GM18951 (cell line): ENCODE measurements around the gene GPC1.

Source experiments
- POLR2A ChIP-seq: IDR thresholded peaks from 4 replicates; pipeline ENCODE4 v1.6.1; 2011; ENCODE audit warnings: mild to moderate bottlenecking; ENCODE audit not compliant: insufficient read length, insufficient read depth; ENCODE audit errors: extremely low read depth
- in situ Hi-C: fragments of 300-500 bp; cut with MboI; formaldehyde crosslinking; loops from one replicate; pipeline ENCODE4 v1.12.0; 2022; ENCODE audit warnings: low sequenced_read_pairs, mixed read lengths, inconsistent platforms; ENCODE audit not compliant: unreplicated experiment

Gene GPC1

DNA sequence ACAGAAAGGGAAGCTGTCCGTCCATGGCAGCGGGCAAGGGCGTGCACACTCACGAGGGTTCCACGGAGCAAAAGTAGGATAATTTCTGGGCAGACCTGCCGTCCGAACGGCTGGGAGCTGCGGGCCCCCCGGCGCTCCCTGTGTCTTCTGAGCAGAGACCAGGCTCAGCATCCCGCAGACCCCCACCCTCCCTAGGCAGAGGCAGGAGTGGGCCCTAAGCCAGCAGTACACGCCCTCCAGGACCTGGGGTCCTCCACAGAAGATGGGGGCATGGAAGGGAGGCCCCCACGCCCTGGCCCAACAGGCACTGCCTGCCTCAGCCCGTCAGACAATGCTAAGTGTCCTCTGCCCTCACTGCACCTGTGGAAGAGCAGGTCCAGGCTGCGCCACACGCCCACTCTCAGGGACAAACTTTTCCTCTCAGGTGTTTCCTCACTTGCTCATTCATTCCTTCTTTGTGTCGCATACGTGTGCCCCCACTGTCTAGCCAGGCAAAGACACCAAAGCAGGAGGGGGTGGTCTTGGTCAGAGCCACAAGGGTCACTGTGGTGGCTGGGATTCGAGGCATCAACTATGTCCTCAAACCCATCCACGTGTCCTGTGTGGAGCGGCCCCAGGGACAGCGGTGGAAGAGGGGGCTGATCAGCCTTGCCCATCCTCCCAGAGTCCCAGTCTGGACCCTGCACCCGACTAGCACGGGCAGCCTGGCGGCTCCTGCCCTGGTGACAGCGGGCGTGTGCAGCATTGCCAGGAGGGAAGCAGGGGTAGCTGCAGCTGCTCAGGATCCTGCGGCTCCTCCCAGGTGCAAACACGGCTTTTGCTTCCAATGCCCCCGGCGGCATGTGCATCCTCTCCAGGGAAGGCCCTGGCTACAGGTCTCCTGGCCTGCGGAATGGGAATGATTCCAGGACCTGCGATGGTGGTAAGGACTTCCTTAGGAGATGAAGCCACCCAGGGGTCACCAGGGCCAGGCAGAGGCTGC lies 2.4 kb upstream of the GPC1 start:
- TF ChIP-seq POLR2A = no peak
- in situ Hi-C loops = no loop called here

DNA sequence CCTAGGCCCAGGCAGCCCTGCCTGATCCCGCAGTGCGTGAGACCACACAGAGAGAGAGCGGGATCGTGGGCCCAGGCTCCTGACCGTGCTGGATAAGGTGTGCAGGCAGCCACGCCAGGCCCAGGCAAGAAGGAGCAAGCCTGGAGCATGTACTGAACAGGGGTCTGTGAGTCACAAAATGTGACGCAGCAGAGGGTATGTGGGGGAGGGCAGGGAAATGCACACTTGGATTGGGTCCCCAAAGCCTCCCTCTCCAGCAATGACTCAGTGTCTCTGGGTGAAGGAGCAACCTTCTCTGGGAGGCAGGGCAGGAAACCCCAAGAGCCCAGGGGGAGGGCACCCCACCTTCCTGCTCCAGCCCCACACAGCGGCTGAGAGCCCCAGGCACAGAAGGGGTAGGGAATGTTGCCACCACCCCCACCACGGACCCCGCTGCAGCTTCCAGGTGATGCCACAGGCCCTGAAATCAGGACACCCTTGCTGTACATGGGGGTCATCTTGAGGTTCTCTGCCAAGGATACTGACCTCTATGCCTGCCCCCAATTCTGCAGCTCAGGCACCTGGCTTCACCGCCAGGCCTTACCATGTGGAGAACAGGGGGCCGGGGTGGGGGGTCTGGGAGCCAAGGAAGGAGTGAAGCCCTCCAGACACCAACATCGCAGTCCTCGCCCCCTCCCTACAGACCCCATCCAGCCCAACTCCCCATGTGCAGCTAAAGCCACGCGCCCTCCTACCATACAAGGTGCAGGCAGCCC lies 1.3 kb upstream of the GPC1 start:
- in situ Hi-C loops = no loop called here
- TF ChIP-seq POLR2A = no peak

DNA sequence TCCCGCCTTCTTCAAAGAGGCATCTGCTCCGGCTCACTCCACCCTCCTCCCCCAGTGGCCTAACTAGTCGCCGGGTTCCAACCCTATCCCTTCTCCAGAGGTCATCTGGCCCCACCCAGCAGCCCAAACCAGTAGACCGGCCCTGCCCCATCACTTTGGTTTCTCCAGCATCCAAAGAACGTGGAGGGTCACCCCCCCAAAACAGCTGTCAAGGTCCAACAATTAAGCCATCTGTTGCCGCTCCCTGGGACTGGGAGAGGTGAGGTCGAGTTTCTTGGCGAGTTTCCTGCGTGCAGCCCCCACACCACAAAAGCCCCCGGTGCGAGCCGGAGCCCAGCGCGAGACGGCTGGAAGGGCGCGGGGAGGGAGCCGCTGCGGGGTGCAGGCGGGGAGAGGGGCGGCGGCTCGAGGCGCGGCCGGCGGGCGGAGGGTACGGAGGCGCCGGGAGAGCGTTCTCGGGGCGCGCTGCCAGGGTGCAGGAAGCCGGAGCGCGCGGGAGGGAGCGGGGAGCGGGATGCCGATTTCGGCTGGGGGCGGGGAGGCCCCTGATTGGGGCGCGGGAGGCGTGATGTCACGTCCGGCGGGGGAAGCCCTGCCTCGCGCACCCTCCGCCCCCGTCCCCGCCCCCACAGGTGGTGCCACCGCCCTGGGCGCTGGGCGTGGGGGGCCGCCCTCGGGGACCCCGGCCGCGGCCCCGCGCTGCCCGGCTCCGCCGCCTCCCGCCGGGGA lies 571 bp upstream of the GPC1 start:
- in situ Hi-C loops = no loop called here

GRCh38 chr2:240435948-240436682 lies 652 bp downstream of the GPC1 start:
- in situ Hi-C loops = no loop called here
- TF ChIP-seq POLR2A = no peak

More for the DNA sequence above, 571 bp upstream of the GPC1 start:
- peak; percentile 22 for TF ChIP-seq POLR2A

- no peak for TF ChIP-seq POLR2A
- in situ Hi-C loops = no loop called here
Measured at GRCh38 chr2:240436683-240437550, 1.5 kb downstream of the GPC1 start.

DNA sequence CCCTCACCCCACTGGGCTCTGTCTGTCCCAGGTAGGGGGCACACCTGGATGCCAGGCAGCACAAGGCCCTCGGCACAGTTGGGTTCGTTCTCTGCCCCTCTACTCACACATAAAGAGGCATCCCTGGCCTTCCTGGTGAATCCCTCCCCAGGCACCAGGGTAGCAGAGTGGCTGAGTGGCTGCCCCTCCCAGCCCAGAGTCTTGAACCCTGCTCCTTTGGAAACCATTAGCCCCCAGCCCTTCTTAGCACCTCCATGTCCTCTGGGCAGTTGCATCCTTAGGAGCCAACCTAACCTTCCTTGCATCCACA lies 2.0 kb downstream of the GPC1 start:
- in situ Hi-C loops = no loop called here

GRCh38 chr2:240437861-240438809 lies 2.7 kb downstream of the GPC1 start:
- in situ Hi-C loops = no loop called here
- no peak for TF ChIP-seq POLR2A

More for the DNA sequence above, 2.0 kb downstream of the GPC1 start:
- no peak for TF ChIP-seq POLR2A

- in situ Hi-C loops = no loop called here
- TF ChIP-seq POLR2A = no peak
Measured at GRCh38 chr2:240438810-240439697, 3.6 kb downstream of the GPC1 start.

- in situ Hi-C loops = no loop called here
- no peak for TF ChIP-seq POLR2A
Measured at GRCh38 chr2:240439698-240440151, 4.3 kb downstream of the GPC1 start.

DNA sequence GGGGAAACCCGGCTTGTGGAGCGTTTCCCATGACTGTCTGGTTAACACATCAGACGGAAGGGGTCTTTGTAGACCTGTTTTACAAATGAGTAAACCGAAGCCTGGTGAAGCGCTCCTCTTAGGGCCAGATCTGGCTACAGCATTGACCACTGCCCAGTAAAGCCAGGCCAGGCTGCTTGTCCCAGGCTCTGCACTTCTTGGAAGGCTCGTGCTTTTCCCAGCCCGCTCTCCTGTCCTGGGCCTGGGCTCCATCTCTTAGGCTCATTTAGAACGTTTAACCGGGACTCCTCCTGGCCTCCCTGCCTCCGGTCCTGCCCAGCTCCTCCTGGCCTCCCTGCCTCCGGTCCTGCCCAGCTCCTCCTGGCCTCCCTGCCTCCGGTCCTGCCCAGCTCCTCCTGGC lies 4.8 kb downstream of the GPC1 start:
- in situ Hi-C loops = no loop called here
- no peak for TF ChIP-seq POLR2A
